ENCODE results near the gene MYLK. TPM values are rescaled to one million over a fixed set of nuclear protein-coding genes. Genes with fewer than 3 reads are reported as not detected.

The MYLK gene
- polyA plus RNA-seq, 1 donor, result 296 TPM

DNA sequence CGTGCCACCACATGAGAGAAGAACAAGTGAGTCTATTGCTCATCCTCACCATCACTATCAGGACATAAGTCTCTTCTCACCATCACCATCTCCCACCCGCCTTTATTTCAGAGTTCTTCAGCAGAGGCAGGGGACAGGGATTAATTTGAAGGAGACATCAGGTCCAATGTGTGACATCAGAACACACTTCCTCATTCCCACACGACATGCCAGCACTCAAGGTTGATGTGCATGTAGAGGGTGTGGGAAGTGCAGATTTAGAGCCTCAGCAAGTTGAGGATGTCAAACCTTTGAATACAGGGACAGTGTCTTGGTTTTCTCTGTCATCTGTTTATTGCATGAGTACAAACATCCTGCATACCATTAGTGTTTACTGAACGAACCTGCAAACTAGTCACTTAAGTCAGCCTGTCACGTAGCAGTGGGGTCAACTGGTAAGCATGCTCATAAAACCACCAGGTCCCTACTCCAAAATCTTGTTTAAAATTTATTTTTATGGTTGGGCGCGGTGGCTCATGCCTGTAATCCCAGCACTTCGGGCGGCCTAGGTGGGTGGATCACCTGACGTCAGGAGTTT is 104.4 kb downstream of the MYLK start:
- no CpG with 5 or more reads among the region's 10 CpGs for whole genome bisulfite sequencing (ENCODE audit: insufficient coverage, low lambda C conversion rate)
- Histone ChIP-seq H3K4me3 (ENCODE audit: low read length) (no peak overlapping the region), H3K27ac (ENCODE audit: low read length) (no peak overlapping the region), H3K4me1 (ENCODE audit: control insufficient read depth, insufficient read depth, low read length) (peaks cover 18% of the 10 kb centered on the region), H3K27me3 (ENCODE audit: control insufficient read depth, insufficient read depth, low read length) (no peaks in the 10 kb centered on the region), H3K36me3 (ENCODE audit: control insufficient read depth, insufficient read depth, low read length) (no peaks in the 10 kb centered on the region), H3K9me3 (ENCODE audit: control insufficient read depth, low read depth, low read length) (no peaks in the 10 kb centered on the region)
- DNase-seq, result no peak

GRCh38 chr3:123778991-123779622 is 105.0 kb downstream of the MYLK start:
- WGBS (ENCODE audit: insufficient coverage, low lambda C conversion rate), result no CpG with 5 or more reads among the region's 8 CpGs
- peak overlapping the region; percentile 3 for H3K27ac ChIP-seq (ENCODE audit: low read length)
- no peaks in the 10 kb centered on the region for H3K9me3 ChIP-seq (ENCODE audit: control insufficient read depth, low read depth, low read length)
- H3K27me3 ChIP-seq (ENCODE audit: control insufficient read depth, insufficient read depth, low read length), result no peaks in the 10 kb centered on the region
- peaks cover 17% of the 10 kb centered on the region for H3K4me1 ChIP-seq (ENCODE audit: control insufficient read depth, insufficient read depth, low read length)
- H3K36me3 ChIP-seq (ENCODE audit: control insufficient read depth, insufficient read depth, low read length), result no peaks in the 10 kb centered on the region
- no peak for DNase-seq
- no peak overlapping the region for H3K4me3 ChIP-seq (ENCODE audit: low read length)

DNA sequence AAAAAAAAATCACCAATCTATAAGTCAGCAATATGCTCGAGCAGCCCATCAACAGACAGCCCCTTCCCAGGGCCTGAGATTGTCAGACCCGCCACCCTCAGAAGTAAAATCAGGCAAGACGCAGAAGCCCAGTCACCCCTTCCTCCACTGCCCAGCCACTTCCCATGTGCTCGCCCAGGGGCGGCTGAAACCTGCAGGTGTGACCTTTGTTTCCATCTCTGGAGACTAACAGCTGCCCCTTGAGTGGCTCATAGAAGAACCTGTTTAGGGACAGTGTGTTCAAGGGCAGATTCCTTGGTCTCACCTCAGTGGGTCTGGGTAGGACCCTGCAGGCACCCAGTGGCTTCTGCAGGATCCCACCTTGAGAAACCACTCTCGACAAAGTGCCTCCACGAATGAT is 105.6 kb downstream of the MYLK start:
- Histone ChIP-seq H3K4me3 (ENCODE audit: low read length) (no peak overlapping the region), H3K9me3 (ENCODE audit: control insufficient read depth, low read depth, low read length) (no peaks in the 10 kb centered on the region), H3K27ac (ENCODE audit: low read length) (peak overlapping the region; percentile 3), H3K4me1 (ENCODE audit: control insufficient read depth, insufficient read depth, low read length) (peaks cover 12% of the 10 kb centered on the region), H3K36me3 (ENCODE audit: control insufficient read depth, insufficient read depth, low read length) (no peaks in the 10 kb centered on the region), H3K27me3 (ENCODE audit: control insufficient read depth, insufficient read depth, low read length) (no peaks in the 10 kb centered on the region)
- DNase-seq, result no peak
- no CpG with 5 or more reads among the region's 7 CpGs for WGBS (ENCODE audit: insufficient coverage, low lambda C conversion rate)

DNA sequence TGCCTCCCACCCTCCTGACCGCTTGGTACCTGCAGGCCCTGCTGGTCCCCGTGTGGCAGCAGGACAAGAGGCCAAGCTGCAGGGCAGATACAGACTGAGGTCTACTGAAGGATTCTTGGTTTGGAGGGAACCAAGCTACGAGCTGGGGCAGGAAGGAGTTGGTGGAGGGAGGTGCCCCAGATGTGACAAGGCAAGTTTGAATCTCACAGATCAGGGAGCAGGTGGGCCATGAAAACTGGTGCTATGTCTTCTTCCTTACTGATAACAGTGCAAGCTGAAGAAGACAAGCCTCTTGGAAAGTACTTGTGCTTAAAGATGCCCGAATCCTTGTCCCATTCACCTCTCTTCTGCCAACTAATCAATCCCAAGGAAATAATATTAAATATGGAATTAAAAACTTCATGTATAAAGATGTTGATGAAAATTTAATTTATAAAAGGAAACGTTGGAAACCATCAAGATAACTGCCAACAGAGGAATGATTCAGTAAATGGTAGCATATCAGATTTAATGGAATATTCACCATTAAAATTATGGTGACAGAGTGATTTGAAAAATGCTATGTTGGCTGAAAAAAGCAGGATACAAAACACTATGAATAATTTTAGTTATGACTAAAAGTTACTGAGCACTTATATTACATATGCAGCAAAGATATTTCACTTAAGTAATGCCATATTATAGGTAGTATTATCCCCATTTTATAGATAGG is 107.9 kb downstream of the MYLK start:
- H3K36me3 ChIP-seq (ENCODE audit: control insufficient read depth, insufficient read depth, low read length), result no peaks in the 10 kb centered on the region
- no peaks in the 10 kb centered on the region for H3K27me3 ChIP-seq (ENCODE audit: control insufficient read depth, insufficient read depth, low read length)
- H3K4me1 ChIP-seq (ENCODE audit: control insufficient read depth, insufficient read depth, low read length), result no peaks in the 10 kb centered on the region
- H3K4me3 ChIP-seq (ENCODE audit: low read length), result no peak overlapping the region
- H3K27ac ChIP-seq (ENCODE audit: low read length), result no peak overlapping the region
- no peak for DNase-seq
- WGBS (ENCODE audit: insufficient coverage, low lambda C conversion rate), result 92% methylated on average over 1 of the region's 5 CpGs
- no peaks in the 10 kb centered on the region for H3K9me3 ChIP-seq (ENCODE audit: control insufficient read depth, low read depth, low read length)

- Histone ChIP-seq H3K27ac (ENCODE audit: low read length) (no peak overlapping the region), H3K4me3 (ENCODE audit: low read length) (no peak overlapping the region), H3K9me3 (ENCODE audit: control insufficient read depth, low read depth, low read length) (no peaks in the 10 kb centered on the region), H3K4me1 (ENCODE audit: control insufficient read depth, insufficient read depth, low read length) (no peaks in the 10 kb centered on the region), H3K36me3 (ENCODE audit: control insufficient read depth, insufficient read depth, low read length) (no peaks in the 10 kb centered on the region), H3K27me3 (ENCODE audit: control insufficient read depth, insufficient read depth, low read length) (no peaks in the 10 kb centered on the region)
- WGBS (ENCODE audit: insufficient coverage, low lambda C conversion rate), result 100% methylated on average over 1 of the region's 3 CpGs
- DNase-seq, result no peak
Measured at GRCh38 chr3:123774474-123774873, 109.7 kb downstream of the MYLK start.

DNA sequence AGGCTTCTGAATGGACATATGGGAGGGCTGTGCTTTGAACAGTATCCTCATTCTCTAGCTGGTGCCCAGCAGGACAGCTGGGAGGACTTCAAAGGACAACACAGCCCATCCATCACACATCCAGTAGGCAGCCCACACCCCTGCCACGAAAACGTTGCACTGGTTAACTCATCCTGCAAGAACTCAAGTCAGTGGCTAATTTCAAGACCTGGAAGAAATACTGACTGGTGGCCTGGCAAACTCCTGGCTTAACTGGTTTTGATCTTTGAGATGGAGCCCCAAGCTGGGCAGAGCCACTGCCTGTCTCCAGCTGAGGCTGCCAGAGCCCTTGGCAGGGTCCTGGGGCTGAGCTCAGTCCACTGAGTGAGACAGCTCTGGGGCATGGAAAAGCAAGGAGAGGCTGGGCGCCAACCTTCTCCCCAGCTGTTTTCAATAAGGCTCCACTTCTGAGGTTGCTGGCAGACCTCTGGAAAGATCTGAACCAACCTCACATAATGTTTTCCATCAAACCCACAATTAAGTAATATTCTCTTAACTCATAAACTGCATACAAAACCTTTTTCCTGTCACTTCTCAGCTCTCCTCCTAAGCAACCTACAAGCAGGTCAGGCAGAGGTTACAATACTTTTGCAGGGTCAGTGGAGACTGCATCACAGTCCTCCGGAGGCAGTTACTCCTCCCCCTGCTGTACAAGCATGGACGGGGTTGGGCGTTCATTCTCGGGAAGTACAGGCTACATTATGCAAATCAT is 110.3 kb downstream of the MYLK start:
- no peaks in the 10 kb centered on the region for H3K36me3 ChIP-seq (ENCODE audit: control insufficient read depth, insufficient read depth, low read length)
- no peak overlapping the region for H3K27ac ChIP-seq (ENCODE audit: low read length)
- no peaks in the 10 kb centered on the region for H3K9me3 ChIP-seq (ENCODE audit: control insufficient read depth, low read depth, low read length)
- WGBS (ENCODE audit: insufficient coverage, low lambda C conversion rate), result no CpG with 5 or more reads among the region's 7 CpGs
- H3K27me3 ChIP-seq (ENCODE audit: control insufficient read depth, insufficient read depth, low read length), result no peaks in the 10 kb centered on the region
- no peaks in the 10 kb centered on the region for H3K4me1 ChIP-seq (ENCODE audit: control insufficient read depth, insufficient read depth, low read length)
- H3K4me3 ChIP-seq (ENCODE audit: low read length), result no peak overlapping the region
- no peak for DNase-seq

DNA sequence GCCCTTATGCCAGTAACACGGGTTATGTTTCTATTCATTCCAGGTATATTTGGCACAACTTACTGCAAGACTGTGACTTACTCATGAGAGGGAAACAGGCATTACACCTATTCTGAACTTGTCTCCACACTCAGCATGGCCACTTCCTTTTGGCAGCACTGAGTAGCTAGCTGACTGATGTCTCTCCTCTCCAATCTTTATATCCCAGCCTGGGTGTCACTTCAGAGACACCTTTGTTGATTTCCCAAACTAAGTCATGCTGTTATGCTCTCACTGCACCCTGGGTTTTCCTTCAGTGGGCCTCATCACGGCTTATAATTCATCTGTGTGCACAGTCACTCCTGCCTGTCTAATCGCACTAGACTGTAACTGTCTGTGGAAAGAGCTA is 114.8 kb downstream of the MYLK start:
- Histone ChIP-seq H3K9me3 (ENCODE audit: control insufficient read depth, low read depth, low read length) (no peaks in the 10 kb centered on the region), H3K27me3 (ENCODE audit: control insufficient read depth, insufficient read depth, low read length) (no peaks in the 10 kb centered on the region), H3K4me3 (ENCODE audit: low read length) (no peak overlapping the region), H3K4me1 (ENCODE audit: control insufficient read depth, insufficient read depth, low read length) (no peaks in the 10 kb centered on the region), H3K27ac (ENCODE audit: low read length) (no peak overlapping the region), H3K36me3 (ENCODE audit: control insufficient read depth, insufficient read depth, low read length) (no peaks in the 10 kb centered on the region)
- WGBS (ENCODE audit: insufficient coverage, low lambda C conversion rate), result no CpG with 5 or more reads among the region's 3 CpGs
- DNase-seq, result no peak

- no CpG with 5 or more reads among the region's 8 CpGs for WGBS (ENCODE audit: insufficient coverage, low lambda C conversion rate)
- no peaks in the 10 kb centered on the region for H3K36me3 ChIP-seq (ENCODE audit: control insufficient read depth, insufficient read depth, low read length)
- no peaks in the 10 kb centered on the region for H3K27me3 ChIP-seq (ENCODE audit: control insufficient read depth, insufficient read depth, low read length)
- no peaks in the 10 kb centered on the region for H3K4me1 ChIP-seq (ENCODE audit: control insufficient read depth, insufficient read depth, low read length)
- no peak overlapping the region for H3K27ac ChIP-seq (ENCODE audit: low read length)
- no peak overlapping the region for H3K4me3 ChIP-seq (ENCODE audit: low read length)
- H3K9me3 ChIP-seq (ENCODE audit: control insufficient read depth, low read depth, low read length), result no peaks in the 10 kb centered on the region
- DNase-seq, result no peak
Measured at GRCh38 chr3:123768480-123769355, 115.4 kb downstream of the MYLK start.

DNA sequence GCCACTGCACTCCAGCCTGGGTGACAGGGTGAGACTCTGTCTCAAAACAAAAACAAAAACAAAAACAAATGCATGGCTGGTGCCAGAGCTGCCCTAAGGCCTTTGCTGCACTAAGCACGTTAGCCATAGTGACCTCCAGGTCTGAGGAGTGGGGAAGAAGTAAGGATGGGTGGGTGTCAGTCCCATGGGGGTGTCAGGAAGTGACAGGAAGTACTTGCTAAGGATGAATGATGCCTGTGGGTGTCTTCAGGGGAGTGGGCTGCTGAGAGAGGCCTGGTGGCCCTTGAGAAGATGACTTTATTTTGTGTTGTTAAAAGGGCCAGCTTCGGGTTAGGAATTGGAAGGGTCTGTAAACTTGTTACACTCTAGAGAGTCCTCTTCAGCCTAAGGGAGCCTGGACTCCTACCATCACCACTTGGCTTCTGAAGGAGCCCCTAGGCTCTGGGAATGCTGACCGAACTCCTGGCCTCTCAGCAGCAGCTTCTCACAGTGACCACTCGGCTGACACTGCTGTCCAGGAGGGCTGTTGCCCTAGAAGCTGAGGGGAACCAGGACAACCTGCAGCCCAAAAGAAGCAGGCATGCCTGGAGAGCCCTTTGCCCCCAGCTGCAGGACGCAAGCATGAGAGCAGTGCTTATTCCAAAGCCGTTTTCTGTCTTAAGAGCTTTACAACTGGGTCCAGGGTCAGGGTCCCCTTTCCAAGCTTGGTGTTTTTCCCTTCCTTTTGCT is 116.4 kb downstream of the MYLK start:
- Histone ChIP-seq H3K4me1 (ENCODE audit: control insufficient read depth, insufficient read depth, low read length) (no peaks in the 10 kb centered on the region), H3K4me3 (ENCODE audit: low read length) (no peak overlapping the region), H3K27me3 (ENCODE audit: control insufficient read depth, insufficient read depth, low read length) (no peaks in the 10 kb centered on the region), H3K36me3 (ENCODE audit: control insufficient read depth, insufficient read depth, low read length) (no peaks in the 10 kb centered on the region), H3K27ac (ENCODE audit: low read length) (no peak overlapping the region), H3K9me3 (ENCODE audit: control insufficient read depth, low read depth, low read length) (no peaks in the 10 kb centered on the region)
- DNase-seq, result no peak
- WGBS (ENCODE audit: insufficient coverage, low lambda C conversion rate), result 100% methylated on average over 1 of the region's 6 CpGs
